Skeletal muscle cell (primary cell): ENCODE results near the gene HMOX1.

Experiments
- DNase-seq: peaks from one replicate; pipeline ENCODE4 v3.0.0-alpha.2; 2010; ENCODE audit warnings: low read depth
- H3K4me3 ChIP-seq: 2 replicates; pipeline ENCODE4 v1.5.1; 2011; ENCODE audit warnings: low read depth, mild to moderate bottlenecking, control low read depth, low read length, moderate library complexity

HMOX1 gene

GRCh38 chr22:35380537-35381423 lies at the start of gene HMOX1:
TSS of gene HMOX1 (plus strand) at chr22:35381096. CDS start at chr22:35381174, 78 bp downstream.
- DNase-seq, result peak; percentile 79
- H3K4me3 ChIP-seq, result peak within 1 kb of the TSS; percentile 76

GRCh38 chr22:35332278-35332677 lies 48.6 kb upstream of the HMOX1 start:
- no peak for DNase-seq
- no peak overlapping the region for H3K4me3 ChIP-seq

GRCh38 chr22:35333220-35333619 lies 47.7 kb upstream of the HMOX1 start:
- no peak overlapping the region for H3K4me3 ChIP-seq
- no peak for DNase-seq

- no peak overlapping the region for H3K4me3 ChIP-seq
- DNase-seq, result no peak
These were observed 46.9 kb upstream of the HMOX1 start for GRCh38 chr22:35334004-35334403.

GRCh38 chr22:35335468-35335867 lies 45.4 kb upstream of the HMOX1 start:
- H3K4me3 ChIP-seq, result no peak overlapping the region
- no peak for DNase-seq

- H3K4me3 ChIP-seq, result no peak overlapping the region
- no peak for DNase-seq
These were observed 44.7 kb upstream of the HMOX1 start for GRCh38 chr22:35335936-35336781.

- H3K4me3 ChIP-seq, result no peak overlapping the region
- DNase-seq, result no peak
These were observed 43.0 kb upstream of the HMOX1 start for GRCh38 chr22:35337932-35338331.

- H3K4me3 ChIP-seq, result no peak overlapping the region
- no peak for DNase-seq
These were observed 39.6 kb upstream of the HMOX1 start for GRCh38 chr22:35341090-35341874.

- no peak for DNase-seq
- H3K4me3 ChIP-seq, result no peak overlapping the region
These were observed 38.5 kb upstream of the HMOX1 start for GRCh38 chr22:35342390-35342789.

- H3K4me3 ChIP-seq, result no peak overlapping the region
- no peak for DNase-seq
These were observed 37.0 kb upstream of the HMOX1 start for GRCh38 chr22:35343664-35344550.

GRCh38 chr22:35344956-35345690 lies 35.8 kb upstream of the HMOX1 start:
- no peak overlapping the region for H3K4me3 ChIP-seq
- no peak for DNase-seq

GRCh38 chr22:35345808-35346505 lies 34.9 kb upstream of the HMOX1 start:
- no peak overlapping the region for H3K4me3 ChIP-seq
- DNase-seq, result no peak

- DNase-seq, result no peak
- H3K4me3 ChIP-seq, result no peak overlapping the region
These were observed 34.2 kb upstream of the HMOX1 start for GRCh38 chr22:35346596-35347220.

GRCh38 chr22:35347462-35347861 lies 33.4 kb upstream of the HMOX1 start:
- H3K4me3 ChIP-seq, result no peak overlapping the region
- DNase-seq, result no peak

GRCh38 chr22:35348026-35348590 lies 32.8 kb upstream of the HMOX1 start:
- no peak overlapping the region for H3K4me3 ChIP-seq
- no peak for DNase-seq

GRCh38 chr22:35348703-35349102 lies 32.2 kb upstream of the HMOX1 start:
- DNase-seq, result no peak
- no peak overlapping the region for H3K4me3 ChIP-seq

- DNase-seq, result no peak
- no peak overlapping the region for H3K4me3 ChIP-seq
These were observed 31.6 kb upstream of the HMOX1 start for GRCh38 chr22:35349368-35349703.
